Nephron (organoid): ENCODE data around the gene INTS4.

ENCODE experiments used
- H3K27ac Mint-ChIP-seq, 3 experiments: 2 replicates each; pipeline ENCODE4 v1.8.0; 2020; ENCODE audit warnings: mixed read lengths in 3 of 3, mild to moderate bottlenecking in 2 of 3, moderate library complexity in 1 of 3
- H3K27me3 Mint-ChIP-seq: 2 replicates; pipeline ENCODE4 v1.8.0; 2021; ENCODE audit warnings: low read depth, mild to moderate bottlenecking, moderate library complexity, mixed read lengths
- H3K36me3 Mint-ChIP-seq: 2 replicates; pipeline ENCODE4 v1.8.0; 2020; ENCODE audit warnings: low read depth, mixed read lengths
- H3K4me1 Mint-ChIP-seq: 2 replicates; pipeline ENCODE4 v1.8.0; 2020; ENCODE audit warnings: mixed read lengths
- H3K4me3 Mint-ChIP-seq, 3 experiments: 2 replicates each; pipeline ENCODE4 v1.8.0; 2020; ENCODE audit warnings: mild to moderate bottlenecking in 3 of 3, mixed read lengths in 3 of 3, moderate library complexity in 2 of 3
- H3K9me3 Mint-ChIP-seq: 2 replicates; pipeline ENCODE4 v1.8.0; 2020; ENCODE audit warnings: mixed read lengths
- TF ChIP-seq, protein P1 (sequence below), 3 experiments: fragments of 200-600 bp; sonication (generic); IDR thresholded peaks; one replicate each; pipeline ENCODE4 v1.5.0; 2021; ENCODE audit warnings: antibody characterized with exemption in 3 of 3; ENCODE audit not compliant: unreplicated experiment in 3 of 3

The INTS4 gene

DNA sequence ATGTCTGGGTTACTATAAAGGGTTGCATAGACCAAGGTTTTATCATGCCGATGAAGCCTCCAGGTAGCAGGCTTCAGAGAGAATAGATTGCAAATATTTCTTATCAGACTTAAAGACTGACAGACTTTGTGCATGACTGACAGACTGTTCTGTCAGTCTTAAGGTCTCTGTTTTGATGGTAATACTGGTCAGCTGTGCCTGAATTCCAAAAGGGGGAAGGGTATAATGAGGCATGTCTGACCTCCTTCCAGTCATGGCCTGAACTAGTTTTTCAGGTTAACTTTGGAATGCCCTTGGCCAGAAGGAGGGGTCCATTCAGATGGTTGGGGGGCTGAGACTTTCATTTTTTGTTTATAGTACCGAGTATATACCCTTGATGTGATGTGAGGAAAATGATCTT lies 33.3 kb upstream of the INTS4 start:
- TF ChIP-seq, protein P1, sequence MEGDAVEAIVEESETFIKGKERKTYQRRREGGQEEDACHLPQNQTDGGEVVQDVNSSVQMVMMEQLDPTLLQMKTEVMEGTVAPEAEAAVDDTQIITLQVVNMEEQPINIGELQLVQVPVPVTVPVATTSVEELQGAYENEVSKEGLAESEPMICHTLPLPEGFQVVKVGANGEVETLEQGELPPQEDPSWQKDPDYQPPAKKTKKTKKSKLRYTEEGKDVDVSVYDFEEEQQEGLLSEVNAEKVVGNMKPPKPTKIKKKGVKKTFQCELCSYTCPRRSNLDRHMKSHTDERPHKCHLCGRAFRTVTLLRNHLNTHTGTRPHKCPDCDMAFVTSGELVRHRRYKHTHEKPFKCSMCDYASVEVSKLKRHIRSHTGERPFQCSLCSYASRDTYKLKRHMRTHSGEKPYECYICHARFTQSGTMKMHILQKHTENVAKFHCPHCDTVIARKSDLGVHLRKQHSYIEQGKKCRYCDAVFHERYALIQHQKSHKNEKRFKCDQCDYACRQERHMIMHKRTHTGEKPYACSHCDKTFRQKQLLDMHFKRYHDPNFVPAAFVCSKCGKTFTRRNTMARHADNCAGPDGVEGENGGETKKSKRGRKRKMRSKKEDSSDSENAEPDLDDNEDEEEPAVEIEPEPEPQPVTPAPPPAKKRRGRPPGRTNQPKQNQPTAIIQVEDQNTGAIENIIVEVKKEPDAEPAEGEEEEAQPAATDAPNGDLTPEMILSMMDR (IDR thresholded peaks at IDR 0.05; ENCODE audit: unreplicated experiment in 3 of 3), result no peak
- Mint-ChIP-seq H3K27me3 (peaks cover 4% of the 10 kb centered on the region), H3K27ac (peak overlapping the region in 2 of 3 experiments; percentile 31 to 52), H3K4me3 (no peak overlapping the region), H3K9me3 (no peaks in the 10 kb centered on the region), H3K36me3 (no peaks in the 10 kb centered on the region), H3K4me1 (peaks cover 27% of the 10 kb centered on the region)

DNA sequence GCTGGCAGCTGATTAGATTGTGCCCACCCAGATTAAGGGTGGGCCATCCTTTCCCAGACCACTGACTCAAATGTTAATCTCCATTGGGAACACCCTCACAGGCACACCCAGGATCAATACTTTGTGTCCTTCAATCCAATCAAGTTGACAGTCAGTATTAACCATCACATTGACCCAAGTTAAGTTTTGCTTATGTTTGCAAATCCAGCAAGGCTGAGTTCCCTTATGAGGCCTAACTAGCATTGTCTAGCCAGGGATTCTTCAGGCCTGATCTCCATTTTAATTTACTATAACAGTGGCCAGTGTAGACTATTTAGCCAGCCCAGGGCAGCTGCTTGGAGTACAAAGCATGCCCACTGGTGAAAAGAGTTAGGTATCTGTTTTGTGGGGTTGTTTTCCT lies 30.9 kb upstream of the INTS4 start:
- Mint-ChIP-seq H3K27ac (peak overlapping the region; percentile 22 to 62 (median 23)), H3K9me3 (no peaks in the 10 kb centered on the region)

DNA sequence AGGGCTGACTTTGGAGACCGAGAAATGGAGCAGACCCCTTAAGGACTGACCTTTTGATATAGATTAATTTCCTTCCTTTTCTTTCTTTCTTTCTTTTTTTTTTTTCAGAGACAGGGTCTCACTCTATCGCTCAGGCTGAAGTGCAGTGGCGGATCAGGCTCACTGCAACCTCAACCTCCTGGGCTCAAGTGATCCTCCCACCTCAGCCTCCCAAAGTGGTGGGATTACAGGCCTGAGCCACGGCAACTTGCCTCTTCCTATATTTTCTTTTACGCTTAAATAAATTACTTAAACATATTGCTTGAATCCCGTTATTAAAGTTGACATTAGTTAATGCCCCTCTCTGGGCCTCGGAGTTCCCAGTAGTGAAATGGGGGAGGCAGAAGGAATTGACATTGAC lies 29.0 kb upstream of the INTS4 start:
- Mint-ChIP-seq H3K4me1 (peaks cover 35% of the 10 kb centered on the region), H3K9me3 (no peaks in the 10 kb centered on the region), H3K4me3 (peak overlapping the region; percentile 82 to 87 (median 87)), H3K27ac (peak overlapping the region; percentile 85 to 93 (median 92)), H3K36me3 (no peaks in the 10 kb centered on the region), H3K27me3 (no peaks in the 10 kb centered on the region)
- TF ChIP-seq, protein P1 (IDR thresholded peaks at IDR 0.05; ENCODE audit: unreplicated experiment in 3 of 3), result no peak

More for the DNA sequence above, 30.9 kb upstream of the INTS4 start:
- peaks cover 37% of the 10 kb centered on the region for H3K4me1 Mint-ChIP-seq
- H3K27me3 Mint-ChIP-seq, result peaks cover 1% of the 10 kb centered on the region
- TF ChIP-seq, protein P1 (IDR thresholded peaks at IDR 0.05; ENCODE audit: unreplicated experiment in 3 of 3), result no peak
- no peaks in the 10 kb centered on the region for H3K36me3 Mint-ChIP-seq
- no peak overlapping the region for H3K4me3 Mint-ChIP-seq

DNA sequence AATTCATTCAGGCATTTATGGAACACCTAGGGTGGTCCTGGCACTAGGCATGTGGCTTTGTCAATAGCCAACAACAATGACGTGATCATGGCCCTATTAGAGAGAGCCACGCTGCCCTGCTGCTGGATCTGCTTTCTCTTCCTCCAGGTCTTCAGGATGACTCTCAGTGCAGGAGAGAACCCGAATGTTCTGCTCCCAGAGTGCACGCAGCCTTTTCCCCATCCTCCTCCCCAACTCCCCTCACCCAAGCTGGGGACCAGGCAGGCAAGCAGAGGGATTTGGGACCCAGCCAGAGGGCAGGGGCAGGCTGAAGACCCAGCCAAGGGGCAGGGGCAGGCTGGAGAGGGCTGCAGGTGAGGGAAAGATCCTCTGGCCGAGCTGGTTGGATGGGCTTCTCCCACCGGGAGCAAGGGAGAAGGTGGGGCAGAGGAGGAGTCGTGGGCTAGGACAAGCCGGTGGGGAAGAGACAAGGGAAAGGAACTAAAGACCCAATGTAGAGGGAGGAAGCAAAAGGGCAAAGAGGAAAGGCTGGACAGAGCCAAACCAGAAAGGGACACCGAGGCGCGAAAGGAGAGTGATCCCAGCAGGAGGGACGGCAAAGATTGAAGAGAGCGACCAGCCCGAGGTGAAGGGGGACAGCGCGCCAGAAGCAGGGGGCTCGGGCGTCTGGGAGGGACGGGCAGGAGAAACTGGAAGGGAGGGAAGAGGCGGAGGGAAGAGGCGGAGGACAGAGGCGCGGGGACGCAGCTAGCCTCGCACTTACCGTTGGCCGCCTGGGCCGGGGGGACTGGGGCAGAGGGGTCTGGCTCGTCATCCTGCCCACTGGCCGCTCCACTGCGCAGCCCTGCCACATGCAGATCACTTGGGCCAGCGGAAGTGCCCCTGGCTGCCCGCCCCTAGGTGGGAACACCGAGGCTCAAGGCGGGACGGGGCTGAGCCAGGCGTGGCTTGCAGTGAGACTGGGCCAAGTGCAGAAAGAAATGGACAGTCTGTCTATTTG lies 28.2 kb upstream of the INTS4 start, which contains the start of gene KCTD14:
Gene KCTD14, minus strand, starts transcription at position 880 of the 1,000 bp plus-strand sequence. Its CDS starts 27 bp downstream, at position 853.
- Mint-ChIP-seq H3K27ac (peak within 1 kb of the TSS; percentile 85 to 93 (median 92)), H3K36me3 (no peaks in the 10 kb centered on the region)

DNA sequence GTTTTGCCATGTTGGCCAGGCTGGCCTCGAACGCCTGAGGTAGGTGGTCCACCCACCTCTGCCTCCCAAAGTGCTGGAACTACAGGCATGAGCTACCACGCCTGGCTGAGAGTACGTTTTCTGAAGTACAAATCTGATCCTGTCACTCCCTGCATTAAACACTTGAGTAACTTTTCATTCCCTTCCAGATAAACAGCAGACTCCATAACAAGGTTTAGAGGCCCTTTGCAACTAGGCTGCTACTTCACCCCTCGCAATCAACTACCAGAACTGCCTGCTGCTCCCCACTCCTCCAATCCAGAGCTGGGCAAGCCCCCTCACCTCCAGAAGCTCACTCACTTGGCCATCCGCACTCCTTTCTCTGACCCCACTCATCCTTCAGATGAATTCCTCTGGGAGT lies 27.1 kb upstream of the INTS4 start:
- Mint-ChIP-seq H3K9me3 (no peaks in the 10 kb centered on the region), H3K4me3 (peak overlapping the region; percentile 54 to 87 (median 60))
- TF ChIP-seq, protein P1 (IDR thresholded peaks at IDR 0.05; ENCODE audit: unreplicated experiment in 3 of 3), result no peak

More for the DNA sequence above, 28.2 kb upstream of the INTS4 start, which contains the start of gene KCTD14:
- Mint-ChIP-seq H3K27me3 (no peaks in the 10 kb centered on the region), H3K4me1 (peaks cover 28% of the 10 kb centered on the region), H3K4me3 (peak within 1 kb of the TSS; percentile 82 to 87 (median 87)), H3K9me3 (no peaks in the 10 kb centered on the region)
- TF ChIP-seq, protein P1 (IDR thresholded peaks at IDR 0.05; ENCODE audit: unreplicated experiment in 3 of 3), result no peak

More for the DNA sequence above, 27.1 kb upstream of the INTS4 start:
- peaks cover 27% of the 10 kb centered on the region for H3K4me1 Mint-ChIP-seq
- no peaks in the 10 kb centered on the region for H3K27me3 Mint-ChIP-seq
- H3K27ac Mint-ChIP-seq, result peak overlapping the region; percentile 85 to 93 (median 92)
- H3K36me3 Mint-ChIP-seq, result no peaks in the 10 kb centered on the region
